Activated gamma-delta T cell treated with Interleukin-2 at 50 U/mL for 16 hours (primary cell): ENCODE results near the gene C5orf52.
"Not testable (repeated sequence)": the region's sequence is repeated elsewhere in the genome, so short reads cannot be mapped to it uniquely, and the experiment has no call there.

Source experiments
- DNase-seq: peaks from one replicate; pipeline ENCODE4 v3.0.0-alpha.2; 2020

Gene C5orf52

GRCh38 chr5:157679801-157680200, 8.5 kb downstream of the C5orf52 start:
- DNase-seq = no peak

GRCh38 chr5:157680239-157680638, 8.9 kb downstream of the C5orf52 start:
- DNase-seq = no peak

GRCh38 chr5:157681048-157681447, 9.7 kb downstream of the C5orf52 start:
- no peak for DNase-seq

GRCh38 chr5:157682257-157682656, 10.9 kb downstream of the C5orf52 start:
- no peak for DNase-seq

GRCh38 chr5:157686276-157687197, 15.2 kb downstream of the C5orf52 start:
- DNase-seq = not testable (repeated sequence)

GRCh38 chr5:157687198-157687554, 15.8 kb downstream of the C5orf52 start:
- no peak for DNase-seq

GRCh38 chr5:157689942-157690689, 18.8 kb downstream of the C5orf52 start:
- DNase-seq = peak; percentile 9

- no peak for DNase-seq
These were observed 19.5 kb downstream of the C5orf52 start for GRCh38 chr5:157690690-157691433.

- DNase-seq = not testable (repeated sequence)
These were observed 22.5 kb downstream of the C5orf52 start for GRCh38 chr5:157693816-157694215.

- not testable (repeated sequence) for DNase-seq
These were observed 24.8 kb downstream of the C5orf52 start for GRCh38 chr5:157696154-157696553.

- DNase-seq = not testable (repeated sequence)
These were observed 27.3 kb downstream of the C5orf52 start for GRCh38 chr5:157698674-157699073.

GRCh38 chr5:157703736-157704135, 32.4 kb downstream of the C5orf52 start:
- DNase-seq = no peak

GRCh38 chr5:157708866-157709265, 37.5 kb downstream of the C5orf52 start:
- no peak for DNase-seq

GRCh38 chr5:157709346-157709745, 38.0 kb downstream of the C5orf52 start:
- DNase-seq = no peak

GRCh38 chr5:157710431-157710830, 39.1 kb downstream of the C5orf52 start:
- no peak for DNase-seq

GRCh38 chr5:157710882-157711281, 39.5 kb downstream of the C5orf52 start:
- DNase-seq = no peak

GRCh38 chr5:157713830-157714595, 42.7 kb downstream of the C5orf52 start:
- DNase-seq = no peak

GRCh38 chr5:157714596-157714864, 43.2 kb downstream of the C5orf52 start:
- DNase-seq = no peak

GRCh38 chr5:157718519-157718918, 47.2 kb downstream of the C5orf52 start:
- no peak for DNase-seq

GRCh38 chr5:157719245-157719644, 47.9 kb downstream of the C5orf52 start:
- no peak for DNase-seq

GRCh38 chr5:157721159-157721558, 49.8 kb downstream of the C5orf52 start:
- DNase-seq = no peak

GRCh38 chr5:157722895-157723294, 51.6 kb downstream of the C5orf52 start:
- DNase-seq = not testable (repeated sequence)

GRCh38 chr5:157726607-157727006, 55.3 kb downstream of the C5orf52 start:
- DNase-seq = not testable (repeated sequence)
